Suprapubic skin (tissue), 4 donors: Measurements from ENCODE around the gene PDE2A. TPM values are rescaled to one million over a fixed set of nuclear protein-coding genes. Genes with fewer than 3 reads are reported as not detected.

Experiments
- DNase-seq, 2 donors: peaks; one replicate each; pipeline ENCODE4 v3.0.0-alpha.2; 2019; ENCODE audit warnings: low spot score in 2 of 2
- H3K27ac ChIP-seq: fragments of 200-600 bp; sonication (generic); one replicate; pipeline ENCODE4 v1.5.1; 2019
- H3K27me3 ChIP-seq: fragments of 200-600 bp; sonication (generic); one replicate; pipeline ENCODE4 v1.5.1; 2019
- H3K36me3 ChIP-seq: fragments of 200-600 bp; sonication (generic); one replicate; pipeline ENCODE4 v1.5.1; 2019
- H3K4me1 ChIP-seq: fragments of 200-600 bp; sonication (generic); one replicate; pipeline ENCODE4 v1.5.1; 2019
- H3K4me3 ChIP-seq: fragments of 200-600 bp; sonication (generic); one replicate; pipeline ENCODE4 v1.5.1; 2019; ENCODE audit warnings: mild to moderate bottlenecking
- H3K9me3 ChIP-seq: fragments of 200-600 bp; sonication (generic); one replicate; pipeline ENCODE4 v1.5.1; 2019
- EP300 ChIP-seq: sonication (generic); formaldehyde crosslinking; IDR thresholded peaks from one replicate; pipeline ENCODE4 v1.6.1; 2017; ENCODE audit warnings: antibody characterized with exemption
- POLR2A ChIP-seq, 2 donors: fragments of 450-650 bp; IDR thresholded peaks; one replicate each; pipeline ENCODE4 v1.6.1; 2017; ENCODE audit warnings: antibody characterized with exemption in 2 of 2, mild to moderate bottlenecking in 2 of 2, moderate library complexity in 2 of 2
- POLR2AphosphoS5 ChIP-seq, 3 donors: sonication (generic); formaldehyde crosslinking; IDR thresholded peaks; one replicate each; pipeline ENCODE4 v1.6.1; 2017; ENCODE audit warnings: antibody characterized with exemption in 3 of 3
- WGBS: methylation state at CpG from one replicate; pipeline ENCODE4 v1.1.5; 2018; 5-methylcytosine and 5-hydroxymethylcytosine counted together
- total RNA-seq, 4 donors: library from RNA; depleted of rRNA; stranded (reverse); fragments of >200 nt; gene quantifications; one replicate each; pipeline ENCODE4 v1.1.0, GENCODE V29; 2016
- TF ChIP-seq, protein P1 (sequence below), 2 donors: fragments of 200-600 bp in 1 of 2; fragments of 450-650 bp in 1 of 2; sonication (generic) in 1 of 2; IDR thresholded peaks; one replicate each; pipeline ENCODE4 v1.5.1; 2016 to 2019; ENCODE audit warnings: antibody characterized with exemption in 2 of 2, mild to moderate bottlenecking in 1 of 2, moderate library complexity in 1 of 2

The PDE2A gene
- total RNA-seq, 4 donors from 2014 or later, result 5.4 to 49.9 (median 31.2) TPM

DNA sequence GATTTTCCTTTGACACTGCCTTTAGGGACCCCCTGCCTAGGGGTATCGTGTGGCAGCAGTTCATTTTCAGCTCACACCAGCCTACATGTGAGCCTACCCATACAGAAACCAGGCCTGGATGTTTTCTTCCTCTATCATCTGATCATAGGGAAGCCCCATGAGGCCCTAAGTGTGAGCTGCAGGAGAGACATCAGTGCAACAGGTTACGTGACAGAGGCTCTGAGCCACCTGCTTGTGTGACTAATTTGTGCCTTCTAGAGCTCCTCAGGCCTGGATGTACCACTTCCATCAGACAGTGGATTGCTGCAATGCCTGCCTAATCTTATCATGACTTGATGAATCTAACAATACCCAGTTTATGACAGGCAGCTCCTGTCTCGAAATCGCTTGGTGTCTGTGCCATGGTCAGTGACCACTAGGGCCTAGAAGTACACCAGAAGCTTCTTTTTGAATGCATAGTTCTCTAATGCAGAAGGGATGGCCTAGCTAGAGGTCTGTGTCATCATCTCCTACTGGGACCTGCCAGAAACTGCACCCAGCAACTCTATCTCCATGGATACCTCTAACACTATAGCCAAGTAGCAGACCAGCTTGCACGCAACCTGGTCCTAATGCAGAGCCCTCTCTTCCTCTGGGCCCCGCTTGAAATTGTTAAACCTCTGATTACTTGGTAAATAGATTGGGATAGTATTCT is 130.2 kb downstream of the PDE2A start:
- Histone ChIP-seq H3K9me3 (no peaks in the 10 kb centered on the region), H3K27me3 (peaks cover 8% of the 10 kb centered on the region), H3K4me3 (no peak overlapping the region), H3K4me1 (no peaks in the 10 kb centered on the region), H3K27ac (no peak overlapping the region), H3K36me3 (no peaks in the 10 kb centered on the region)
- 100% methylated on average over 2 of the region's 6 CpGs for WGBS
- no peak for TF ChIP-seq POLR2A (IDR thresholded peaks at IDR 0.05)
- no peak for TF ChIP-seq EP300
- no peak for TF ChIP-seq POLR2AphosphoS5 (IDR thresholded peaks at IDR 0.05)
- TF ChIP-seq, protein P1, sequence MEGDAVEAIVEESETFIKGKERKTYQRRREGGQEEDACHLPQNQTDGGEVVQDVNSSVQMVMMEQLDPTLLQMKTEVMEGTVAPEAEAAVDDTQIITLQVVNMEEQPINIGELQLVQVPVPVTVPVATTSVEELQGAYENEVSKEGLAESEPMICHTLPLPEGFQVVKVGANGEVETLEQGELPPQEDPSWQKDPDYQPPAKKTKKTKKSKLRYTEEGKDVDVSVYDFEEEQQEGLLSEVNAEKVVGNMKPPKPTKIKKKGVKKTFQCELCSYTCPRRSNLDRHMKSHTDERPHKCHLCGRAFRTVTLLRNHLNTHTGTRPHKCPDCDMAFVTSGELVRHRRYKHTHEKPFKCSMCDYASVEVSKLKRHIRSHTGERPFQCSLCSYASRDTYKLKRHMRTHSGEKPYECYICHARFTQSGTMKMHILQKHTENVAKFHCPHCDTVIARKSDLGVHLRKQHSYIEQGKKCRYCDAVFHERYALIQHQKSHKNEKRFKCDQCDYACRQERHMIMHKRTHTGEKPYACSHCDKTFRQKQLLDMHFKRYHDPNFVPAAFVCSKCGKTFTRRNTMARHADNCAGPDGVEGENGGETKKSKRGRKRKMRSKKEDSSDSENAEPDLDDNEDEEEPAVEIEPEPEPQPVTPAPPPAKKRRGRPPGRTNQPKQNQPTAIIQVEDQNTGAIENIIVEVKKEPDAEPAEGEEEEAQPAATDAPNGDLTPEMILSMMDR (IDR thresholded peaks at IDR 0.05), result no peak
- DNase-seq, result no peak

DNA sequence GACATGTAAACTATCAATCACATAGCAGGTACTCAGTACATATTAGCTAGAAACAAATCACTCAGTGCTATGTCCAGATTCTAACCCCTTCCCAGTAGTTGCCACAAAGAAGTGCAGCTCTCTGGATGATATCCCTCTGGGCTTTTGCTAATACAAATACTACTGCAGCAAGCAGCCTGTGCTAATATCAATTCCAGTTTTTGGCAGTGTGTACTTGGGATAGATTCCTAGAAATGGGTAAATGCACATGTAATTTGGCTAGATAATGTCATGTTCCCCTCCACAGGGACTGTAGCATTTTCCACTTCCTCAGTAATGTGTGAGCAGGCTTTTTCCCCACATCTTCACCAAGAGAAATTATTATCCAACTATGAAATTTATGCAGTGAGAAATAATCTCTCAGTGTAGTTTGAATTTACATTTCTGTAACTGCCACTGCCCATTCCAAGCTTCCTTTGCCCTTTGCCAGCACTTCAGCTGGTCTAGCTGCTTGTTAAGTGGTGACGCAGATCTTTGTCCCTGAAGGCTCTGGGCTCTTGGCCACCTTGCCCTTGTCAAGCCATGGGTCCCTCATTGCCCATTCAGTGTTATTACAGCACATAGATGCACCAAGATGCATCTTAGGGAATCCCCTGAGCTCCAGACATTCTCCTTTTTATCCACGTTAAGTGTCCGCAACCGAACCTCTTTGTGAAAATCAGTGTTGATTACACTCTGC is 132.8 kb downstream of the PDE2A start:
- TF ChIP-seq, protein P1 (IDR thresholded peaks at IDR 0.05), result no peak
- TF ChIP-seq POLR2AphosphoS5 (IDR thresholded peaks at IDR 0.05), result no peak
- TF ChIP-seq EP300, result no peak
- no peak for TF ChIP-seq POLR2A (IDR thresholded peaks at IDR 0.05)
- Histone ChIP-seq H3K27me3 (peaks cover 12% of the 10 kb centered on the region), H3K27ac (no peak overlapping the region), H3K9me3 (no peaks in the 10 kb centered on the region), H3K36me3 (no peaks in the 10 kb centered on the region), H3K4me3 (no peak overlapping the region), H3K4me1 (no peaks in the 10 kb centered on the region)
- WGBS, result 98% methylated on average over 4 of the region's 4 CpGs
- no peak for DNase-seq

DNA sequence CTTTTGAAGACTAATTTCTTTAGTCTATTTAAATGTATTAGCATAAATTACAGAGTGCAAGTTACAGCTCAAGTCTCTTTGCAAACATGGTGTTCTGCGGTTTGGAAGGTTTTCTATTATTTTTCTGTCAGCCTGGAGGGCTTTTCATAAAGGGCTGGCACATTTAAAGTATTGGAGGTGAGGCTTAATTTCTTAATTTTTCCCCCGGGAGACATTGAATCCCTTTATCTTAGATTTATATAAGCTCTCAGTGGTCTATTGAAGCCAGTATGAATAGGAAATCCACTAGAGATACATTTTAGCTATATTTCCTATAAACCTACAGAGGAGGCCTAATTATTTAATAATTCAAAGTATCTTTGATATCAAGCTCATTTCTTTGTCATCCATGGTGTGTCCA is 137.2 kb downstream of the PDE2A start:
- H3K27me3 ChIP-seq, result peaks cover 12% of the 10 kb centered on the region
- no peak overlapping the region for H3K4me3 ChIP-seq
- peaks cover 10% of the 10 kb centered on the region for H3K4me1 ChIP-seq
- H3K9me3 ChIP-seq, result no peaks in the 10 kb centered on the region
- TF ChIP-seq POLR2A (IDR thresholded peaks at IDR 0.05) (no peak), EP300 (no peak), POLR2AphosphoS5 (IDR thresholded peaks at IDR 0.05) (no peak)
- TF ChIP-seq, protein P1 (IDR thresholded peaks at IDR 0.05), result no peak
- H3K36me3 ChIP-seq, result no peaks in the 10 kb centered on the region
- DNase-seq, result no peak
- 84% methylated on average over 2 of the region's 2 CpGs for WGBS
- no peak overlapping the region for H3K27ac ChIP-seq

GRCh38 chr11:72535194-72535547 is 139.1 kb downstream of the PDE2A start:
- Histone ChIP-seq H3K4me1 (peaks cover 10% of the 10 kb centered on the region), H3K27me3 (peaks cover 4% of the 10 kb centered on the region), H3K36me3 (no peaks in the 10 kb centered on the region), H3K27ac (no peak overlapping the region), H3K9me3 (no peaks in the 10 kb centered on the region), H3K4me3 (no peak overlapping the region)
- no peak for DNase-seq
- no peak for TF ChIP-seq POLR2AphosphoS5 (IDR thresholded peaks at IDR 0.05)
- TF ChIP-seq POLR2A (IDR thresholded peaks at IDR 0.05), result no peak
- TF ChIP-seq, protein P1 (IDR thresholded peaks at IDR 0.05), result no peak
- TF ChIP-seq EP300, result no peak
- WGBS, result 45% methylated on average over 3 of the region's 3 CpGs

GRCh38 chr11:72534371-72535193 is 139.6 kb downstream of the PDE2A start:
- no peaks in the 10 kb centered on the region for H3K9me3 ChIP-seq
- H3K4me1 ChIP-seq, result peaks cover 10% of the 10 kb centered on the region
- H3K4me3 ChIP-seq, result no peak overlapping the region
- WGBS, result 41% methylated on average over 3 of the region's 3 CpGs
- peaks cover 4% of the 10 kb centered on the region for H3K27me3 ChIP-seq
- DNase-seq, result no peak
- TF ChIP-seq, protein P1 (IDR thresholded peaks at IDR 0.05), result no peak
- no peak for TF ChIP-seq POLR2AphosphoS5 (IDR thresholded peaks at IDR 0.05)
- H3K27ac ChIP-seq, result no peak overlapping the region
- H3K36me3 ChIP-seq, result no peaks in the 10 kb centered on the region
